HL-60 (cell line): Measurements from ENCODE around the gene NEU2.

Experiments
- POLR2AphosphoS5 ChIP-seq: IDR thresholded peaks from 2 replicates; pipeline ENCODE4 v1.6.1; 2012; ENCODE audit warnings: low read depth
- SPI1 ChIP-seq: IDR thresholded peaks from 2 replicates; pipeline ENCODE4 v1.6.1; 2012; ENCODE audit warnings: low read depth, mild to moderate bottlenecking, borderline replicate concordance
- TF ChIP-seq, protein P1 (sequence below): IDR thresholded peaks from one replicate; pipeline ENCODE4 v1.5.1; 2011; ENCODE audit warnings: low read length, control low read depth, inconsistent platforms; ENCODE audit not compliant: insufficient read depth

- TF ChIP-seq, protein P1, sequence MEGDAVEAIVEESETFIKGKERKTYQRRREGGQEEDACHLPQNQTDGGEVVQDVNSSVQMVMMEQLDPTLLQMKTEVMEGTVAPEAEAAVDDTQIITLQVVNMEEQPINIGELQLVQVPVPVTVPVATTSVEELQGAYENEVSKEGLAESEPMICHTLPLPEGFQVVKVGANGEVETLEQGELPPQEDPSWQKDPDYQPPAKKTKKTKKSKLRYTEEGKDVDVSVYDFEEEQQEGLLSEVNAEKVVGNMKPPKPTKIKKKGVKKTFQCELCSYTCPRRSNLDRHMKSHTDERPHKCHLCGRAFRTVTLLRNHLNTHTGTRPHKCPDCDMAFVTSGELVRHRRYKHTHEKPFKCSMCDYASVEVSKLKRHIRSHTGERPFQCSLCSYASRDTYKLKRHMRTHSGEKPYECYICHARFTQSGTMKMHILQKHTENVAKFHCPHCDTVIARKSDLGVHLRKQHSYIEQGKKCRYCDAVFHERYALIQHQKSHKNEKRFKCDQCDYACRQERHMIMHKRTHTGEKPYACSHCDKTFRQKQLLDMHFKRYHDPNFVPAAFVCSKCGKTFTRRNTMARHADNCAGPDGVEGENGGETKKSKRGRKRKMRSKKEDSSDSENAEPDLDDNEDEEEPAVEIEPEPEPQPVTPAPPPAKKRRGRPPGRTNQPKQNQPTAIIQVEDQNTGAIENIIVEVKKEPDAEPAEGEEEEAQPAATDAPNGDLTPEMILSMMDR, result no peak
- TF ChIP-seq POLR2AphosphoS5 (no peak), SPI1 (no peak)
Observed at GRCh38 chr2:233013027-233013461, 19.4 kb upstream of the NEU2 start, which contains the start of gene NGEF.
